GM19395 (cell line): Measurements from ENCODE around the gene RIMBP3B.
"Not testable (repeated sequence)": the region's sequence is repeated elsewhere in the genome, so short reads cannot be mapped to it uniquely, and the experiment has no call there.

ENCODE experiments used
- ATAC-seq: cut with Tn5 transposase; IDR thresholded peaks from one replicate; pipeline ENCODE4 v1.9.1; 2021; ENCODE audit warnings: mild to moderate bottlenecking, moderate library complexity; ENCODE audit not compliant: unreplicated experiment

Gene RIMBP3B, protein sequence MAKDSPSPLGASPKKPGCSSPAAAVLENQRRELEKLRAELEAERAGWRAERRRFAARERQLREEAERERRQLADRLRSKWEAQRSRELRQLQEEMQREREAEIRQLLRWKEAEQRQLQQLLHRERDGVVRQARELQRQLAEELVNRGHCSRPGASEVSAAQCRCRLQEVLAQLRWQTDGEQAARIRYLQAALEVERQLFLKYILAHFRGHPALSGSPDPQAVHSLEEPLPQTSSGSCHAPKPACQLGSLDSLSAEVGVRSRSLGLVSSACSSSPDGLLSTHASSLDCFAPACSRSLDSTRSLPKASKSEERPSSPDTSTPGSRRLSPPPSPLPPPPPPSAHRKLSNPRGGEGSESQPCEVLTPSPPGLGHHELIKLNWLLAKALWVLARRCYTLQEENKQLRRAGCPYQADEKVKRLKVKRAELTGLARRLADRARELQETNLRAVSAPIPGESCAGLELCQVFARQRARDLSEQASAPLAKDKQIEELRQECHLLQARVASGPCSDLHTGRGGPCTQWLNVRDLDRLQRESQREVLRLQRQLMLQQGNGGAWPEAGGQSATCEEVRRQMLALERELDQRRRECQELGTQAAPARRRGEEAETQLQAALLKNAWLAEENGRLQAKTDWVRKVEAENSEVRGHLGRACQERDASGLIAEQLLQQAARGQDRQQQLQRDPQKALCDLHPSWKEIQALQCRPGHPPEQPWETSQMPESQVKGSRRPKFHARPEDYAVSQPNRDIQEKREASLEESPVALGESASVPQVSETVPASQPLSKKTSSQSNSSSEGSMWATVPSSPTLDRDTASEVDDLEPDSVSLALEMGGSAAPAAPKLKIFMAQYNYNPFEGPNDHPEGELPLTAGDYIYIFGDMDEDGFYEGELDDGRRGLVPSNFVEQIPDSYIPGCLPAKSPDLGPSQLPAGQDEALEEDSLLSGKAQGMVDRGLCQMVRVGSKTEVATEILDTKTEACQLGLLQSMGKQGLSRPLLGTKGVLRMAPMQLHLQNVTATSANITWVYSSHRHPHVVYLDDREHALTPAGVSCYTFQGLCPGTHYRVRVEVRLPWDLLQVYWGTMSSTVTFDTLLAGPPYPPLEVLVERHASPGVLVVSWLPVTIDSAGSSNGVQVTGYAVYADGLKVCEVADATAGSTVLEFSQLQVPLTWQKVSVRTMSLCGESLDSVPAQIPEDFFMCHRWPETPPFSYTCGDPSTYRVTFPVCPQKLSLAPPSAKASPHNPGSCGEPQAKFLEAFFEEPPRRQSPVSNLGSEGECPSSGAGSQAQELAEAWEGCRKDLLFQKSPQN (N-terminal part only)

DNA sequence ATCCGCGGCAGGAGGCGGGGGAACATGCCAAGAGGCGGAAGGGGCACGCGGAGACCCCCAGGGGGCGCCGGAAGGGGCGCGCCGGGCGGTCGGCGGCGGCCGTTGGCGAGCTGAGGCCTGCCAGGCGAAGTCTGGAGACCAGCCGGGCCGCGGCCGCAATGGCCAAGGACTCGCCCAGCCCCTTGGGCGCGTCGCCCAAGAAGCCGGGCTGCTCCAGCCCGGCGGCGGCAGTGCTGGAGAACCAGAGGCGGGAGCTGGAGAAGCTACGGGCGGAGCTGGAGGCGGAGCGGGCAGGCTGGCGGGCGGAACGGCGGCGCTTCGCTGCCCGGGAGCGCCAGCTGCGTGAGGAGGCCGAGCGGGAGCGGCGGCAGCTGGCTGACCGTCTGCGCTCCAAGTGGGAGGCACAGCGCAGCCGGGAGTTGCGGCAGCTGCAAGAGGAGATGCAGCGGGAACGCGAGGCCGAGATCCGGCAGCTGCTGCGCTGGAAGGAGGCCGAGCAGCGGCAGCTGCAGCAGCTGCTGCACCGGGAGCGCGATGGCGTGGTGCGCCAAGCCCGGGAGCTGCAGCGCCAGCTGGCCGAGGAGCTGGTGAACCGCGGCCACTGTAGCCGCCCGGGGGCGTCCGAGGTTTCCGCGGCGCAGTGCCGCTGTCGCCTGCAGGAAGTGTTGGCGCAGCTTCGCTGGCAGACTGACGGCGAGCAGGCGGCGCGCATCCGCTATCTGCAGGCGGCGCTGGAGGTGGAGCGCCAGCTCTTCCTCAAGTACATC, at the start of gene RIMBP3B:
Gene RIMBP3B (plus strand): TSS at position 51 of the 767 bp plus-strand sequence. CDS start 108 bp downstream, at position 159.
- not testable (repeated sequence) for ATAC-seq

DNA sequence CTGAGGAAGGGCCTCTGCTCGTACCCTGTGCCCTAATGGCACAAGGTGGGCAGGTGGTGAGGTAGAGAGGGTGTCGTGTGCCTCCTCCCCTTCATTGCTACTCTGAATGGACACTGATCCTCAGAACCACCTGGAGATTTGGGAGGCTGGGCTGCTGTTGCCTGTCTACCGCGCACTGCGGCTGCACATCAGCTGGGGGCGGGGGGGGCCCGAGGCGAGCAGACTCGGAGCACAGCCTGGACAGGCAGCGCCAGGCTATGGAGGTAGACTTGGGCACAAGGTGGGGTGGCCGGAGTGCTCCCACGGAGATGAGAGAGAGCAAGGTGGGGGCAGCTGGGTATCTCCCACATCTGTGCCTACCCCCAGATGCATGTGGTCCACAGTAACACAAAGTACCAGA, 26.0 kb upstream of the RIMBP3B start:
- ATAC-seq = not testable (repeated sequence)

DNA sequence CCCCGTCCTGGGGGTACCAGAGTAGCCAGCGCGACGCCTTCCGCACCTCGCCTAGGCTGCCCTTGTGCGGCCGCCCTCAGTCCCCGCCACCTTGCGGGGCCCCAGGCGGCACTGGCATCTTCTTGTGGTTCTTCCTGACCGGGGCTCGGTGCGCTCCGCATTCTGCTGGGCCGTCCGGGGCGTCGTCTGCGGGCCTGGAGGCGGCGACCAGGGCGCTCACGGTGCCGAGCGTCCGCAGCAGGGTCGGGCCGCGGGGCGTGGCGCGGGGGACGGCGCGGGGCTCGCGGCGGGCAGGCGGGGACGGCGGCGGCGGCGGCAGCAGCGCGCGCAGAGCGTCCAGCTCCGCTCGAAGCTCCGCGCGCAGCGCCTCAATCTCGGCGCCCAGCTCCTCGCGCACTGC, 23.0 kb upstream of the RIMBP3B start:
- not testable (repeated sequence) for ATAC-seq

DNA sequence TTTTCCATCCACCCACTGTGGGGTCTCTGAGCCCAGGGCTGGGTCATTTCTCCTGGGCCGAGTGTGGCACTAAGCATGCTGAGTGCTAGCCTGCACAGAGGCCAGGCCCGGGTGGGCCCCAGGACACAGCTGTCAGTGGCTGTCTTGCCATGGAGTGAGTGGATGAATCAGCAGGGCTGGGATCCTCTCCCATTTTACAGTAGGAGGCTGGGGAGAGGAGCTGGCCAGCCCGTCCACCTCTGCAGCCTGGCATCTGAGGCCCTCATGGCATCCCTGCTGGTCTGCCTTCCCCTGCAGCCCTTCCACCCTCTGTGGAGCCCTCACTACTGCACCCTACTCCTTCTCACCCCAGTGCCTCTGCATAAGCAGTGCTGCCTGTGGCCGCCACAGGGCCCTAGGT, 21.1 kb upstream of the RIMBP3B start:
- not testable (repeated sequence) for ATAC-seq

DNA sequence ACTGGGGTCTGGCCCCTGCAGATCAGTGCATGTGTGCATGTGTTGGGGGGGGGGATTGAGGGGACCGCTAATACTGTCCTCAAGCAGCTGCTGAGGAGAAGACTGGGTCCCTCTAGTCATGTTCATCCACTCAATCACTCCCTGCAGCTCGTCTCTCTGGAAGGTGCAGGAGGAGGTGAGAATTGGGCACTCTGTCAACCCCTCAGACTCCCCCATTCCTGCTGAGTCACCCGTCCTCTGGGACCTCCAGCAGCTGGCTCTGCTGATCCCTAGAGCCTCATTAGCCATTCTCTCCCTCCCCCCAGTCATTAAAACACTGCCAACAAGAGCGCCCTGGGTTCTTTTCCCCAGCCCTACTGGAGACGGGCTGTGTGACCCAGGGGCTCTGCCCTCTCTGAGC, 20.5 kb upstream of the RIMBP3B start:
- ATAC-seq = not testable (repeated sequence)

DNA sequence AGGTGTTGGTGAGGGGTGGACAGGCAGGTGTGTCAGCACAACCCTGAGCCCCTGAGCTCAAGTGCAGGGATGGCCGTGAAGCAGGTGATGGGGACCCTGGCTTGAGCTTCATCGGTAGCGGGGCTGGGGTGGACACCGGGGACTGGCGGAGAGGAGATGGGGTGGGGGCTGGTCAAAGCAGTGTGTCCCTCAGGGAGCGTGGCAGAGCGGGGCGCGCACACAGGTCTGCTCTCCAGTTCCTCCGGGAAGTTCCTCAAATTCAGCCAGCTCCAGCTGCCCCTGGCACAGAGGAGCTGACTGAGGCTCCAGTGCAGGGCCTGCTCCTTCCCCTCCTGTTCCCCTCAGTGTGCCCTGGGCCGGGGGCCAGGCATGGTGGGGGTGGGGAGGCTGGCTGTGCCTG, 19.7 kb upstream of the RIMBP3B start:
- not testable (repeated sequence) for ATAC-seq

DNA sequence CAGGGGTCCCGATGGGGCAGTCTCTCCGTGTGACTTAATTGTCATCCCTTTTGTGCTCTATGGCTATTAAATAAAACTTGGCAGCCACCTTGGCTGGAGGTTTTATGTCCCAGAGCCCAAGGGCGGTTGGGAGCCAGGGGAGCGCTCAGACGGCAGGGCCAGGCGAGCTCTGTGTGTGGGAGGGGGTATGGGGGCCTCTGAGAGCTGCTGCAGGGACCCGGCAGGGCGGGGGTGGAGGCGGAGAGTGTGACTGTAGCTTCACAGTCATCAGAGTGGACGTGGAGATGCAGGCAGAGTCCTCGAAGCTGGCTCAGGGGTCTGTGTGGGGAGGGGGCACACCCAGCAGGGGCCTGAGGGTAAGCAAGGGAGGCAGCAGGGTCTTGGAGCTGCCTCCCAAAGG, 19.2 kb upstream of the RIMBP3B start:
- not testable (repeated sequence) for ATAC-seq

DNA sequence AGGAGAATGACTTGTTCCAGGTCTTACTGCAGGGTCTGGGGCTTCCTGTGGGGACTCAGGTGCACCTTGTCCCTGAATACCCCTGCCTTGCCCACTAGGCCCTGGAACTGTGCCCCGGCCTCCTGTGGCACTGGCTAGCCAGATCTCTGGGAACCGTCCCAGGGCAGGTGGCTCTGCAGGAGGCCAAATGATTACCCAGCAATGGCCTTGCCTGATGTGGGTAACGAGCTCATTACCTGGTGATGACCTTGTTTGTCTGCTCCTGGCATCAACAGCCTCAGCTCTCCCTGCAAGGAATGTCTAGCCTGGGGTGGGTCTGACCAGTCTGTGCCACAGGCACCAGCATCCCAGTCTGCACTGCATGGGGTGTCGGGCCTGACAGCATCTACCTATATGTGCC, 18.2 kb upstream of the RIMBP3B start:
- ATAC-seq = not testable (repeated sequence)

DNA sequence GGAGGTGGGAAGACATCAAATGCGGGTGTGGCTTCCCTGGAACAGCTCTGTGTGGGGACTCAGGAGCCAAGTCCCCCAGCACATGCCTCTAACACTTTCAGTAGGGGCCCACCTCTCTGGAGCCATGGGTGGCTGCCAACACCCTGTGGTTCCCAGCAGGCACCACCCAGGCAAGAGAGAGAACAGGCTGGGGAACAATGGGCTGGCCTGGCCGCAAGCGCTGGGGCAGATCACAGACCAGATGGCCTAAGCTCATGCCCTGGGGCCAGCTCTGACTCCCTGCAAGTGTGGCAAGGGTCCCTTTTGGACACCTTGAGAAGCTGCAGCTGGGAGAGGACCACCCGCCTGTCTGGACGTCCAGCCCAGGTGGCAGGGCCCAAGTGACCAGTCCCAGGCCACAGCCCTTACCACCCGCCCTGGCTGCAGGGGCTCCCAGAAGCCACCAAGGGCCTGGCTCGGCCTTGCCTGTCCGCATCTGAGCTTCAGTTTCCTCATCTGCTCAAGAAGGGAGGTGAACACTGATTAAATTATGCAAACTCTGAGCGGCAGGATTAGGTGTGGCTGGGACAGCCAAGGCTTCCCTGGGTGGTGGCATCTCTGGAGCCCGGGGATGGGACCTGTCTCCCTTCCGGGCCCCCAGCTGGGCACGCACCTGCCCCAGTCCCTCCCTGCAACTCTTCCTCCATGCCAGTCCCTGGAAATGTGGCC, 14.8 kb upstream of the RIMBP3B start:
- not testable (repeated sequence) for ATAC-seq

DNA sequence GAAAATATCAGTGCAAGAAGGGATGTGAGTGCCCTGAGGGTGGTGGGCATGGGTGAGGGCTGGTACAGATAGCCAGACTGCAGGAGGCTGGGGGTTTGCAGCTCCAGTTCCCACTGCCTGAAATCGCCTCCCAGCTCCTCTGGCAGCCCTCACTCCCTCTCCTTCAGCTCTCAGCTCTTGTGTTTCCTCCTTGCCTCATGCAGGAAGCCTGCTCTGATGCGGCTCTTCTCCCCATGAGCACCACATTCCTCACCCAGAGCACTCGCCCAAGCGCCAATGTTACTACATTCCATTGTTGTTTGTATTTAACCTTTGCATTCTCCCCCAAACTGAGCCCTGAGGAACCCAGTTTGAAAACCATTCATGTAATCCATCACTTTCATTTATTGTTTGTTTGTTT, 7.7 kb upstream of the RIMBP3B start:
- ATAC-seq = not testable (repeated sequence)

DNA sequence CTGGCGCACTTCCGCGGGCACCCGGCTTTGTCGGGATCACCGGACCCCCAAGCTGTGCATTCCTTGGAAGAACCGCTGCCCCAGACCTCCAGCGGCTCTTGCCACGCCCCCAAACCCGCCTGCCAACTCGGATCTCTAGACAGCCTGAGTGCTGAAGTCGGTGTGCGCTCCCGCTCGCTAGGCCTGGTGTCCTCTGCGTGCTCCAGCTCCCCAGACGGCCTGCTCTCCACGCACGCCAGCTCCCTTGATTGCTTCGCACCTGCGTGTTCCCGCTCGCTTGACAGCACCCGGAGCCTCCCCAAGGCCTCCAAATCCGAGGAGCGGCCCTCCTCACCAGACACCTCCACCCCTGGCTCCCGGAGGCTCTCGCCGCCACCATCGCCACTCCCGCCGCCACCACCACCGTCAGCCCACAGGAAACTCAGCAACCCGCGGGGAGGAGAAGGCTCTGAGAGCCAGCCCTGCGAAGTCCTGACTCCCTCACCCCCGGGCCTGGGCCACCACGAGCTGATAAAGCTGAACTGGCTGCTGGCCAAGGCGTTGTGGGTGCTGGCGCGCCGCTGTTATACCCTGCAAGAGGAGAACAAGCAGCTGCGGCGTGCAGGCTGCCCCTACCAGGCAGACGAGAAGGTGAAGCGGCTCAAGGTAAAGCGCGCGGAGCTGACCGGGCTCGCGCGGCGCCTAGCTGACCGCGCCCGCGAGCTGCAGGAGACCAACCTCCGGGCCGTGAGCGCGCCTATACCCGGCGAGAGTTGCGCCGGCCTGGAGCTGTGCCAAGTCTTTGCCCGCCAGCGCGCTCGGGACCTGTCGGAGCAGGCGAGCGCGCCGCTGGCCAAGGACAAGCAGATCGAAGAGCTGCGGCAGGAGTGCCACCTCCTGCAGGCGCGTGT, 1.2 kb downstream of the RIMBP3B start:
- not testable (repeated sequence) for ATAC-seq

DNA sequence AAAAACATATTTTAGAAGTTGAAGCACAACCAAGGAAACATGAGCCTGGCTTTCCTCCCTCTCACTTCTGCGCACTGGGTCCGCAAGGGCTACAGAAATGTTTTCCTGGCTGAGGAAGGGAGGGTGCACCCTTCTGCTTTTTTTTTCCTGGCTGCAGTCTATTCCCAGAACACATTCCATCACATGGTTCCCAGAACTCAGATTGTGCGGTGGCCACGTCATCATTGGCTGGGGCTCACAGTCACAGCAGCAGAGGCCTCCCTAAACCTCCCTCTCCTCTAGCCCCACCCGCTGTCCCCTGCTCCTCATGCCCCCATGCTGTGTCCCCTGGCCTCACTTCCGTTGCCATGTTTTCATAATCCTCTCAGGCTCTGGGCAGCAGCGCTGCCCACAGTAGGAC, 5.9 kb downstream of the RIMBP3B start:
- ATAC-seq = not testable (repeated sequence)

DNA sequence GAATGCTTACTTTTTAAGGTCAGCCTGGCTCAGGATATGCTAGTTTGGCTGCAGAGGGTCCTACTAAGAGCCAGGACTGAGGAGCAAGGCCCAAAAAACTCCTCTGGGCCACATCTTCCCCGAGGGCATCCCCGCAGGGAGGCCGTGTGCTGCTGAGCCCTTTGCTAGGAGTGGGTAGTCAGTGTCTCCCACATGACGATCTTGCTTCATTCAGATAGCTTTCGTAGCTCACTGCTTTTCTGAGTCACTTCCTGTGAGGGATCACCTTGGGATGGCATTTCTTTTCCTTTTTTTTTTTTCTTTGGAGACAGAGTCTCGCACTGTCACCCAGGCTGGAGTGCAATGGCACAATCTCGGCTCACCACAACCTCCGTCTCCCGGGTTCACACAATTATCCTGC, 6.5 kb downstream of the RIMBP3B start:
- ATAC-seq = not testable (repeated sequence)

DNA sequence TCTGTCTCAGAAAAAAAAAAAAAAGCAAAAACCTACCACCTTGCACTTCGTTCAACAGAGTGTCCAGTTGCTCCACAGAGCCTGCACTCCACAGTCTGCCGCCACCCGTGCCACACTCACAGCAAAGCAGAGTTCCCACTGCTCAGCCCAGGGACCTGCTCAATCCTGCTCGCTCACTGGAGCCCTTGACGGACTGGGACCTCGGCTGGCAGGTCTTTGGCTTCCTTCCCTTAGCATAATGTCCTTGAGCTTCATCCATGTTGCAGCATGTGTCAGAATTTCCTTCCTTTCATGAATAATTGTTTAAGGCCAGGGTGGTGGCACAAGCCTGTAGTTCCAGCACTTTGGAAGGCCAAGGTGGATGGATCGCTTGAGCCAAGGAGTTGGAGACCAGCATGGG, 11.1 kb downstream of the RIMBP3B start:
- not testable (repeated sequence) for ATAC-seq

DNA sequence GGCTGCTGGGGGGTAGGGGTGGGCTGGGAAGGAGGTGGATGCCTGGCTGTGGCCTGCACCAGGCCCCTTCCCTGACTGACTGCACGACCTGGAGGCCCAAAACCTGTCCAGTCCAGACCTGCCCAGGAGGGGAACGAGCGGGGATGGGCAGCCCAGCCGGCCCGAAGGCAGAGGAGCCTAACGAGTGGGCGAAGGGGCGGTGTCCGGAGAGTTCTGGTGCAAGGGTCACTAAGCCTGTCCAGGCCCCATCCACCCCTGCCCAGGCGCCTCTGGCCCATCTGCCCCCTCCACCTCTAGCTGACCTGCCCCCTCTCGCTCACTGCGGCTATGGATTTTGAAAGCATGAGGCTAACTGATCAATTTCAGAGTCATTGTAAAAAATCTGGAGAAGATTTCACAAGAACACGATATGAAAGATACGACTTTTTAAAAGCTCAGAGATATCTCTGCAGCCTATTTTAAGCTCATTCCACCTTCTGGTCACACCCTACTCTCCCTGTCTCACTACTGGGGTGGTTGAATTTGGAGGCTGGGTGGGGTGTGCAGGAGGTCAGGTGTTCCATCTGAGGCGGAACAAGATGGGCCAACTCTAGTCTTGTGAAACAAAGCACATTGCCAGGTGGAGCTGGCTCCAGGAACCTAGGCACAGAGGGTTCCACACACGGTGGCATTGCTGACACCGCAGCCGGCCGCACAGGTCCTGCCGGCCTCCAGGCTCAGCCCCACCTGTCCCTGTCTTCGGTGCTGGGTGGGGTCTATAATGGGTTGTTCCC, 17.8 kb downstream of the RIMBP3B start:
- not testable (repeated sequence) for ATAC-seq

DNA sequence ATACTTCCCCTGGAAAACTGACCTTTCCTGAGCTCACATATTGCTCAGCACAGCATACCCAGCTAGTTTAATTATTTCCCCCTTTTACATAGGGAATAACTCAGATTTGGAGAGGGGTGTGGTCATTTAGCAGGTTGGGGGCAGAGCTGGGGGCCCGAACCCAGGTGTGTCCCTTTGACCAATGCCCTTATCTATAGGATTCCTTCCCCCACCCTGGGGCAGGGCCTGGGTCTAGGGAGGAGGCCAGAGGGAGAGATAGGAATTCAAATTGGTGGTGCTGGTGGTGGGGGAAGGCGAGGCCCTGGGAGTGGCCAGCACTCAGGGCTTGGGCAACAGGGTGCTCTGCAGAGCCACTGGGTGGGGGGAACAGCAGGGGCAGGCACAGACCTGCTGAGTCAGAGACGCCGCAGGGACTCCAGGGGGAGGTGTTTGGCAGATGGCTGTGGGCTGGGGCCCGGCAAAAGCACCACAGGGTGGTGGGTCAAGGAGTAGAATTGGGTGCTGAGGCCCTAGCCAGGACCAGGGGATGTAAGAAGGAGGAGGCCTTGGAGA, 19.3 kb downstream of the RIMBP3B start:
- not testable (repeated sequence) for ATAC-seq

DNA sequence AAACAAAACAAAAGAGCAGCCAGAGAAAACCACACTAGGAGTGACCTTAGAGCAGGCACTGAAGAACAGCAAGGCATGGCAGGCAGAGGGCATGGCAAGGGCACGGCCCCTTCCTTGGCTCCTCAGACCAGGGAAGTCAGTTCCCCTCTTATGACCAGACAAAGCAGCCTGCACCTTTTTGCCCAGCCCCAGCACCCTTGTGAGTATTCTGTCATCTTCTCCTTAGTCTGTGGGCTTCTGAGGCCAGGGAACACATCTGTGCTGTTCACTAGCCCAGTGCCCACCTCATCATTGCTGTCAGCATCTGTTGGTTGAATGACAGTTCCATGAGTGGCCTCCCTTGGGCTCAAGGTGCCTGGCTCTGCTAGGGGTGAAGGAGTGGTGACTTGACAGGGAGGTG, 23.6 kb downstream of the RIMBP3B start:
- ATAC-seq = not testable (repeated sequence)
